ENCODE results near the gene PDE5A.
"Not testable (repeated sequence)": the region's sequence is repeated elsewhere in the genome, so short reads cannot be mapped to it uniquely, and the experiment has no call there.

DNA sequence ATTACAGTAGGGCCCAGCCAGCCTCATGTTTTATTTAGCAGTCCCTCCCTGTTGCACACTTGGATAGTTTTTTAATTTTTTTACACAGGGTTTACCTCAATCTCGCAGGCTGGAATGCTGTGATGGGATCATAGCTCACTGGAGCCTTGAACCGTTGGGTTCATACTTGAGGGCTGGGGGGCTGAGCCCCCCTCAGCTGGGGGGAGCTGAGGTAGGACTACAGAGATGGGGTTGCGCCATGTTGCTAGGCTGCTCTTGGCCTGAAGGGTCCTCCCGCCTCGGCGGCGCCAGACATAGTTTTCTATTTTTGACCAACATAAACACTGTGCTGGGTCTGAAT is 174.5 kb downstream of the PDE5A start:
- TF ChIP-seq CTCF (conservative IDR thresholded peaks at IDR 0.05); EZH2 (IDR thresholded peaks at IDR 0.05; ENCODE audit: low read depth): not testable (repeated sequence)

All from PC-9 (cell line).